Non-pigmented ciliary epithelial cell (primary cell): Measurements from ENCODE around the gene ARHGEF3.
"Not testable (repeated sequence)": the region's sequence is repeated elsewhere in the genome, so short reads cannot be mapped to it uniquely, and the experiment has no call there.

Experiments used
- DNase-seq: peaks from one replicate; pipeline ENCODE4 v3.0.0-alpha.2; 2010; ENCODE audit warnings: low read depth

ARHGEF3 gene

GRCh38 chr3:56771376-56771775 is 30.4 kb downstream of the ARHGEF3 start:
- DNase-seq: no peak

GRCh38 chr3:56769116-56769707 is 32.5 kb downstream of the ARHGEF3 start:
- no peak for DNase-seq

- no peak for DNase-seq
Observed at GRCh38 chr3:56764904-56765547, 36.7 kb downstream of the ARHGEF3 start.

- no peak for DNase-seq
Observed at GRCh38 chr3:56764184-56764583, 37.6 kb downstream of the ARHGEF3 start.

GRCh38 chr3:56763233-56763632 is 38.5 kb downstream of the ARHGEF3 start:
- DNase-seq: no peak

GRCh38 chr3:56762718-56763117 is 39.0 kb downstream of the ARHGEF3 start:
- DNase-seq: no peak

GRCh38 chr3:56761887-56762651 is 39.7 kb downstream of the ARHGEF3 start:
- no peak for DNase-seq

- no peak for DNase-seq
Observed at GRCh38 chr3:56761023-56761422, 40.7 kb downstream of the ARHGEF3 start.

- DNase-seq: no peak
Observed at GRCh38 chr3:56759532-56759931, 42.2 kb downstream of the ARHGEF3 start.

- peak; percentile 89 for DNase-seq
Observed at GRCh38 chr3:56758539-56758981, 43.2 kb downstream of the ARHGEF3 start.

- DNase-seq: not testable (repeated sequence)
Observed at GRCh38 chr3:56758042-56758441, 43.7 kb downstream of the ARHGEF3 start.

GRCh38 chr3:56754741-56755417 is 46.9 kb downstream of the ARHGEF3 start:
- DNase-seq: no peak

- DNase-seq: no peak
Observed at GRCh38 chr3:56753206-56753820, 48.4 kb downstream of the ARHGEF3 start.

GRCh38 chr3:56751056-56751707 is 50.6 kb downstream of the ARHGEF3 start:
- DNase-seq: no peak

GRCh38 chr3:56748663-56749231 is 53.0 kb downstream of the ARHGEF3 start:
- no peak for DNase-seq

GRCh38 chr3:56747150-56747549 is 54.6 kb downstream of the ARHGEF3 start:
- DNase-seq: no peak

GRCh38 chr3:56744016-56744415 is 57.7 kb downstream of the ARHGEF3 start:
- DNase-seq: no peak

GRCh38 chr3:56742887-56743286 is 58.9 kb downstream of the ARHGEF3 start:
- no peak for DNase-seq

GRCh38 chr3:56739036-56739435 is 62.7 kb downstream of the ARHGEF3 start:
- DNase-seq: no peak

GRCh38 chr3:56737006-56737405 is 64.7 kb downstream of the ARHGEF3 start:
- DNase-seq: no peak

GRCh38 chr3:56732109-56732508 is 69.6 kb downstream of the ARHGEF3 start:
- no peak for DNase-seq
